KBM-7 (cell line): ENCODE results near the gene PSMC5.
"Not testable (repeated sequence)": the region's sequence is repeated elsewhere in the genome, so short reads cannot be mapped to it uniquely, and the experiment has no call there.

ENCODE experiments used
- DNase-seq: peaks from one replicate; pipeline ENCODE4 v3.0.0-alpha.2; 2015
- in situ Hi-C: fragments of 300-500 bp; cut with MboI; formaldehyde crosslinking; loops from 2 replicates; pipeline ENCODE4 v1.14.3; 2020; ENCODE audit warnings: low sequenced_read_pairs, low pct_unique_long_range_greater_than_20kb, mixed read lengths

Gene PSMC5

GRCh38 chr17:63856425-63856824 is 29.2 kb downstream of the PSMC5 start:
- in situ Hi-C loops, DNase-seq: not testable (repeated sequence)

DNA sequence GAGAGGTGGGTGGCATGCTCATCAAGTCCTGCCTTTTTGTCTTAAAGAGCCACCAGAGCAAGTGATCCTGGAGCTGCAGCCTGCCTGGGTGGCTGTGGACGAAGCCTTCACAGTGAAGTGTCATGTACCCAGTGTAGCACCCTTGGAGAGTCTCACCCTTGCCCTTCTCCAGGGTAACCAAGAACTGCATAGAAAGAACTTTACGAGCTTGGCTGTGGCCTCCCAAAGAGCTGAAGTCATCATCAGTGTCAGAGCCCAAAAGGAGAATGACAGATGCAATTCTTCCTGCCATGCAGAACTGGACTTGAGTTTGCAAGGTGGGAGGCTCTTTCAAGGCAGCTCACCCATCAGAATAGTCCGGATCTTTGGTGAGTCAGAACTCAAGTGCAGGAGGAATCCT is 32.0 kb downstream of the PSMC5 start:
- in situ Hi-C loops = no loop called here
- DNase-seq = no peak

GRCh38 chr17:63866625-63867024 is 39.4 kb downstream of the PSMC5 start:
- DNase-seq, in situ Hi-C loops: not testable (repeated sequence)

- DNase-seq, in situ Hi-C loops: not testable (repeated sequence)
Measured at GRCh38 chr17:63869491-63870291, 42.5 kb downstream of the PSMC5 start.

DNA sequence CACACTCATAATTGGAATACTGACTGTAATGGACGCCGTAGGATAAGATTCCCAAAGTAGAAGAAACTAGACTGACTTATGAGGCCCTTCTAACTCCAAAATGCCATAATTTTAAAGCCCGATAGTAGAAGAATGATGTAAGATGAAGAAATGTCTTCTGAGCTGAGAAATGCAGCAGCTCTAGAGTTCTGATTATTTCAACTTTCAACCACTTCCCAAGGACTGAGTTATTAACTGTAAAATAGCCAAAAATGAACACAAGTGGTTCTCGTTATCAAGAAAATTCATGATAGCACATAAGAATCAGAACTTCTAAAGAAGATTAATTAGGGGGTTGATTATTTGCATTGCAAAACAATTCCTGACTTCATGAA is 43.0 kb downstream of the PSMC5 start:
- DNase-seq, in situ Hi-C loops: not testable (repeated sequence)

DNA sequence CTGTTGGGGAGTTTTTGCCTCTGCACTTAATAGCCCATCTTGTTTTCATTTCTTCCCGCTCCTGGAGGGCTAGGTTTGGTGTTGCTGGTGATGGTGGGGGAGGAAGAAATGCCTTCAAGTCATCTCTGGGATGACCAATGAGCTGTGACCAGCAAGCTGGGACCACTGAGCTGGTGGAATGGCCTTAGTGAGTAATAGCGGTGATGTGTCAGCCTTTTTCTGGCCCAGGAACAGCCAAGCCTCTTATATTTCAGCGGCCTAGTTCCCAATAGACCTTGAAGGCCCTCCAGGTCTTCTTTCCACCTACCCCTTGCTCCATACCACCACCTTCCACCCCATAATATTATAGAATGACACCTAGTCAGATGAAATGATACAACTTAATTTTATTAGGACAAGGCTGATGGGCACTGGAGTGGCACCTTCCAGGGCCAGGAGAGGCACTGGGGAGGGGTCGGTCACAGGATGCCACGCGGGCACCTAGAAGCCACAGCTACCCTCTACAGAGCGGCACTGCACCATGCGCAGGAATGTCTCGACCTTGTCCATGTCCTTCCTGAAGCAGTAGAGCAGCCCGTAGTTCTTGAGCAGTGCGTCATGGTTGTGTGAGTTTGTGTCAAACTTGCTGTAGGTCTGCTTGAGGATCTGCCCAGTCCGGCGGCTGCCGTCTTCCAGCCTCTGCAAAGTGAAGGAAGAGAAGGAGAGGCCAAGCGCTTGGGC is 44.6 kb downstream of the PSMC5 start:
- in situ Hi-C loops, DNase-seq: not testable (repeated sequence)

- in situ Hi-C loops, DNase-seq: not testable (repeated sequence)
Measured at GRCh38 chr17:63873577-63873976, 46.3 kb downstream of the PSMC5 start, which contains the start of gene CSH2. CSH2 (minus strand) TSS chr17:63873677; CDS start chr17:63873614, 63 bp downstream.

GRCh38 chr17:63874061-63874626 is 46.9 kb downstream of the PSMC5 start:
- DNase-seq, in situ Hi-C loops: not testable (repeated sequence)

DNA sequence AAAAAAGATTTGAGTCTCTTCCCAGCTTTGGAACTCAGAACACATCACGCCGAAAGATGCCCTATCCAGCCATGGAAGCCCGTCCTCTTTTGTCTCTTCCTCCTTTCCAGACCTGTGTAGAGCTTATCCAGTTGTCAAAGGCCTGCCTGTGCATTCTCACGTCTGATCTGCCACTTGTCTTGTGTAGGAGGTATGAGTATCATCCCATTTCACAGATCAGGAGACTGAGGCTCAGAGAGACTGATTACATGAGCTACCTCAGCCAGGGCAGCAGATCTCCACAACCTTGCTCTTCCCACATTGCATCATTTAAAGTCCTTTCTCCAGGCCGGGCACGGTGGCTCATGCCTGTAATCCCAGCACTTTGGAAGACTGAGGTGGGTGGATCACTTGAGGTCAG is 47.5 kb downstream of the PSMC5 start:
- in situ Hi-C loops, DNase-seq: not testable (repeated sequence)

DNA sequence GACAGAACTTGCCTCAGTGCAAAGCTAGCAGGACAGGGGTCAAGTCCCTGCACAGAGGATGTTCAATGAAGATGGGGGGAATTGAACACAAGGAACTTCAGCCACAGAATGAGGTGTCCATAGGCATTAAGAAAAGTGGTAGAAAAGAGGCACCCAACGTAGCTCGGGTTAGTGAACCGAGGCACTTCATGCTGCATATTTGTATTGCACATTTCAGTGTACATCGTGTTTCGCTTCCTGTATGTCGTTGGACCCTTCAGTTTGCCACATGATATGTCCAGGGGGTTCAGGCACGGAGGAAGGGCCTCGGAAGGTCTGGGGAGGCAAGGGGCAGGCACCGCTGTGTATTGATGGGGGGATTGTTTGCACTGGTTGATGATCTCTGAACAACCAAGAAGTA is 51.2 kb downstream of the PSMC5 start:
- in situ Hi-C loops, DNase-seq: not testable (repeated sequence)

DNA sequence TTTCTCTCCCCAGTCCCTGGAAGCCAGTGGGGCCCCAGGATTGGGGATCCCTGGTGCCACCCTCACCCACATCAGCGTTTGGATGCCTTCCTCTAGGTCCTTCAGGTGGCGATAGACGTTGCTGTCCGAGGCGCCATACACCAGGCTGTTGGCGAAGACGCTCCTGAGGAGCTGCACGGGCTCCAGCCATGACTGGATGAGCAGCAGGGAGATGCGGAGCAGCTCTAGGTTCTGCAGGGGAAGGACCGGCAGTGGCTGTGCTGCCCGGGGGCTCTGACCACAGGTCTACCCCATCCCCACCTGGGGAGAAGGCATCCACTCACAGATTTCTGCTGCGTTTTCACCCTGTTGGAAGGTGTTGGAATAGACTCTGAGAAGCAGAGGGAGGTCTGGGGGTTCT is 53.5 kb downstream of the PSMC5 start:
- no peak for DNase-seq
- in situ Hi-C loops = no loop called here

DNA sequence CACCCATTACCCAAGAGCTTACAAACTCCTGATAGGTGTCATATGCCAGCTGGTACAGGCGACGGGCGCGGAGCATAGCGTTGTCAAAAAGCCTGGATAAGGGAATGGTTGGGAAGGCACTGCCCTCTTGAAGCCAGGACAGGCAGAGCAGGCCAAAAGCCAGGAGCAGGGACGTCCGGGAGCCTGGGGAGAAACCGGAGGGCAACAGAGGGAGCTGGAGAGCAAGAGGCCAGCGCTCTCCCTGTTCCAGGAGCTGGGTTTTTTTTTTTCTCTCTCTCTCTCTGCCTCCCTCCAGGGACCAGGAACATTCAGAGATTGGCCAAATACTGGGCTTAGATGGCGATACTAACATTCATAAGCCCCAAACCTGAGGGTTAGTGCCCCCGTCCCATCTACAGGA is 54.1 kb downstream of the PSMC5 start:
- in situ Hi-C loops, DNase-seq: not testable (repeated sequence)
